ENCODE data around the gene SND1. TPM values are rescaled to one million over a fixed set of nuclear protein-coding genes. Genes with fewer than 3 reads are reported as not detected.

The SND1 gene
- total and polyA plus RNA-seq, 10 of the 15 experiments (the other 5 are each of a cell fraction or from before 2014, with no cell fraction given): 52.4 to 270 (median 146) TPM

DNA sequence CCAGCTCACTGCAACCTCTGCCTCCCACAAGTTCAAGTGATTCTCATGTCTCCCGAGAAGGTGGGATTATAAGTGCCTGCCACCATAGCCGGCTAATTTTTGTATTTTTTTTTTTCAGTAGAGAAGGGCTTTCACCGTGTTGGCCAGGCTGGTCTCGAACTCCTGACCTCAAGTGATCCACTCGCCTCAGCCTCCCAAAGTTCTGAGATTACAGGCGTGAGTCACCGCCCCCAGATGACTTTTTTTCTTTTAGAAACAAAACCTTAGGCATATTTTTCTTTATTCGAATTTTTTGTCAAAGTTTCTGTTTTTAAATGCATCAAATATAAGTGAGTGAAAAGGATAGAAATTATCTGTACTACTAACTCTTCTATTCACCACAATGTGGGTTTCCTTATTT, 266.1 kb downstream of the SND1 start (continued):
- TF ChIP-seq, protein P1, sequence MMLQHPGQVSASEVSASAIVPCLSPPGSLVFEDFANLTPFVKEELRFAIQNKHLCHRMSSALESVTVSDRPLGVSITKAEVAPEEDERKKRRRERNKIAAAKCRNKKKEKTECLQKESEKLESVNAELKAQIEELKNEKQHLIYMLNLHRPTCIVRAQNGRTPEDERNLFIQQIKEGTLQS (IDR thresholded peaks at IDR 0.05; ENCODE audit: borderline replicate concordance, extremely low read depth, low read depth, low read length): no peak
- TF ChIP-seq SMARCA5 (IDR thresholded peaks at IDR 0.05) (no peak), ZNF274 (IDR thresholded peaks at IDR 0.05; ENCODE audit: insufficient read depth, insufficient read length) (no peak), MEF2B (IDR thresholded peaks at IDR 0.05; ENCODE audit: partially characterized antibody, poor library complexity, severe bottlenecking) (no peak), KLF5 (IDR thresholded peaks at IDR 0.05; ENCODE audit: partially characterized antibody) (no peak)

DNA sequence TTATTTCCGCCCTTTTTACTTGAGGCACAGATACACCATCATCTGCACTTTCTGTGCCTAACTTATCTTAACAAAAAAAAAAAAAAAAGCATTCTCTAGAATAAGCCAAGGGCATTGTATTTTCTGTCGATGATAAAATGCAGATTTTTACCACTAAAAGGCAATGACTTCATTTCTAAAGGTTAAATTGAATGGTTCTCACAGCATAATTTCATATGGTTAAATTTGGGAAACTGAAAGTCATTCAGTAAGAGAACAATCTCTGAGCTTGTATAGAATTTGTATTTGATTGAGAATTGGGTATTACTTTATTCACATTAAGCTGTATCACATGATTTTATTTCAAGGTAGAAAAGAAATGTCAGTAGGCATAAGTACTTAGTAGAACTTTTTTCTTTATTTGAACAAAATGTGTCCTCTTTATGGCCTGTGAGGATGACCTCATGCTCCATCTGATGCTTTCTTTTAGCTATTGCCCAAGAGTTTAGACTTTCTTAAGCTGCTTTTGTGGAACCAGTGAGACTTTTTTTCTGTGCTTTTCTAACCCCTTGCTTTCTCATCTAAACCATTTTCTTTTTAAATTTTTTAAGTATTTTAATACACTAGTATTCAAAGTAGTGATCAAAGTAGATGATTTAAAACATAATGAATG, 268.9 kb downstream of the SND1 start:
- peaks cover 7% of the 10 kb centered on the region for H3K79me2 ChIP-seq (ENCODE audit: control insufficient read depth, insufficient read depth, low read length)
- TF ChIP-seq SUPT20H (IDR thresholded peaks at IDR 0.05; ENCODE audit: borderline replicate concordance, control insufficient read depth, low read depth, low read length) (no peak), JUNB (IDR thresholded peaks at IDR 0.05) (0 out of 2 replicates have a peak, but pooled peaks have one; percentile 21), ATF7 (IDR thresholded peaks at IDR 0.05; ENCODE audit: low read depth) (peak; percentile 48), SREBF1 (IDR thresholded peaks at IDR 0.05; ENCODE audit: low read length) (no peak)
- TF ChIP-seq, protein P2, sequence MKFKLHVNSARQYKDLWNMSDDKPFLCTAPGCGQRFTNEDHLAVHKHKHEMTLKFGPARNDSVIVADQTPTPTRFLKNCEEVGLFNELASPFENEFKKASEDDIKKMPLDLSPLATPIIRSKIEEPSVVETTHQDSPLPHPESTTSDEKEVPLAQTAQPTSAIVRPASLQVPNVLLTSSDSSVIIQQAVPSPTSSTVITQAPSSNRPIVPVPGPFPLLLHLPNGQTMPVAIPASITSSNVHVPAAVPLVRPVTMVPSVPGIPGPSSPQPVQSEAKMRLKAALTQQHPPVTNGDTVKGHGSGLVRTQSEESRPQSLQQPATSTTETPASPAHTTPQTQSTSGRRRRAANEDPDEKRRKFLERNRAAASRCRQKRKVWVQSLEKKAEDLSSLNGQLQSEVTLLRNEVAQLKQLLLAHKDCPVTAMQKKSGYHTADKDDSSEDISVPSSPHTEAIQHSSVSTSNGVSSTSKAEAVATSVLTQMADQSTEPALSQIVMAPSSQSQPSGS (IDR thresholded peaks at IDR 0.05; ENCODE audit: low read length): 0 out of 2 replicates have a peak, but pooled peaks have one; percentile 22
- SMC1A ChIA-PET (ENCODE audit: uncharacterized antibody, unreplicated experiment): interaction anchor here (0.7 to 1.9 kb wide), 9 partner anchors 8 to 80 kb away, joined by 3 to 6 read pairs (median 3); no protein-coding TSS in a partner anchor
- WGBS (ENCODE audit: insufficient coverage, insufficient replicate concordance, low lambda C conversion rate, missing lambda C conversion rate): 50% methylated on average over 2 of the region's 2 CpGs
- H3K27me3 ChIP-seq (replicated peaks in 1 of 2; ENCODE audit: control insufficient read depth in 2 of 2, insufficient read depth in 2 of 2, low read length in 1 of 2): no peaks in the 10 kb centered on the region
- no peak for FAIRE-seq
- POLR2A ChIA-PET: interaction anchor here (0.6 to 1.2 kb wide), 2 partner anchors 8 to 33 kb away, joined by 3 to 4 read pairs; no protein-coding TSS in a partner anchor
- RAD21 ChIA-PET (ENCODE audit: unreplicated experiment): interaction anchor here (0.8 to 1.2 kb wide), 4 partner anchors 8 to 37 kb away, joined by 3 to 4 read pairs (median 4); no protein-coding TSS in a partner anchor
- H3K4me3 ChIP-seq: no peak overlapping the region
- intact Hi-C loops (cut with micrococcal nuclease; ENCODE audit: unreplicated experiment): no loop called here
- no peaks in the 10 kb centered on the region for H3K9me3 ChIP-seq (replicated peaks; ENCODE audit: control insufficient read depth, insufficient read depth, low read length)
- peaks cover 8% of the 10 kb centered on the region; the same call in 1 of the 2 replicates for H3K4me1 ChIP-seq (ENCODE audit: control insufficient read depth, insufficient read depth, low read length)
- CTCF ChIA-PET: interaction anchor here (0.6 to 1.9 kb wide), 7 partner anchors 9 to 505 kb away, joined by 3 to 10 read pairs (median 4); no protein-coding TSS in a partner anchor
- no peaks in the 10 kb centered on the region for H4K20me1 ChIP-seq (ENCODE audit: control insufficient read depth, insufficient read depth)
- peak; percentile 48 for ATAC-seq
- in situ Hi-C loops (cut with MboI): no loop called here
- BruUV-seq (replicated peaks): no TSS peak
- no peak overlapping the region for H3K9ac ChIP-seq (ENCODE audit: control insufficient read depth, insufficient read depth, low read length)
- DNase-seq (ENCODE audit: low read depth, low spot score): no peak
- H3K4me2 ChIP-seq (ENCODE audit: control insufficient read depth, insufficient read depth): no peak overlapping the region
- H2AFZ ChIP-seq (ENCODE audit: control insufficient read depth, low read depth, low read length): no peak overlapping the region
- no peaks in the 10 kb centered on the region for H3K36me3 ChIP-seq (ENCODE audit: control insufficient read depth in 2 of 2, insufficient read depth in 2 of 2, low read length in 1 of 2)
- peak overlapping the region; percentile 20; the same call in 1 of the 2 replicates for H3K27ac ChIP-seq (ENCODE audit: control insufficient read depth, insufficient read depth)

Data from GM12878 (cell line).